CD4-positive, alpha-beta T cell (primary cell): ENCODE data around the gene QKI. TPM values are rescaled to one million over a fixed set of nuclear protein-coding genes. Genes with fewer than 3 reads are reported as not detected.
A peak's percentile ranks its signal among the peaks of the same experiment; 100 is the strongest.

Experiments used
- ATAC-seq: fragments of 200-7000 bp; cut with Tn5 transposase; one replicate; pipeline ENCODE4 v1.10.0; 2022; ENCODE audit warnings: mild to moderate bottlenecking; ENCODE audit not compliant: poor library complexity
- CTCF ChIA-PET: fragments of 350-600 bp; sonication (Branson Sonifier 250); formaldehyde crosslinking; loops from one replicate; lab custom pipeline; 2021; ENCODE audit warnings: antibody characterized with exemption, inconsistent platforms; lab: Charles Lee
- POLR2A ChIA-PET: fragments of 350-600 bp; sonication (Branson Sonifier 250); formaldehyde crosslinking; loops from one replicate; lab custom pipeline; 2021; ENCODE audit warnings: antibody characterized with exemption, inconsistent platforms; lab: Charles Lee
- DNase-seq, 14 experiments: peaks; one replicate each; pipeline ENCODE4 v3.0.0-alpha.2; 2013 to 2020; ENCODE audit warnings: mixed read lengths in 2 of 14
- H3K27ac ChIP-seq, 2 donors: one replicate each; pipeline versions ENCODE4 v1.5.1 to v1.7.0; 2013; ENCODE audit warnings: low read length in 2 of 2, low read depth in 1 of 2, mild to moderate bottlenecking in 1 of 2
- H3K27me3 ChIP-seq, 2 experiments: 1 replicate in 1 of 2; 2 replicates in 1 of 2; pipeline versions ENCODE4 v1.6.1 to v1.7.0; 2013; ENCODE audit warnings: low read length in 2 of 2, control low read depth in 1 of 2, mild to moderate bottlenecking in 1 of 2, moderate library complexity in 1 of 2; ENCODE audit not compliant: insufficient read depth in 2 of 2, control insufficient read depth in 1 of 2
- H3K36me3 ChIP-seq: one replicate; pipeline ENCODE4 v1.6.1; 2013; ENCODE audit warnings: low read length, control low read depth; ENCODE audit not compliant: insufficient read depth
- H3K4me1 ChIP-seq: one replicate; pipeline ENCODE4 v1.6.1; 2013; ENCODE audit warnings: low read length, control low read depth; ENCODE audit not compliant: insufficient read depth
- H3K4me3 ChIP-seq: one replicate; pipeline ENCODE4 v1.5.1; 2013; ENCODE audit warnings: mild to moderate bottlenecking, low read length, moderate library complexity
- H3K9me3 ChIP-seq, 2 experiments: 1 replicate in 1 of 2; 2 replicates in 1 of 2; pipeline versions ENCODE4 v1.6.1 to v1.7.0; 2013; ENCODE audit warnings: low read length in 2 of 2, mild to moderate bottlenecking in 2 of 2, control low read depth in 1 of 2, moderate library complexity in 1 of 2; ENCODE audit not compliant: control insufficient read depth in 1 of 2, insufficient read depth in 1 of 2
- H3K27ac Mint-ChIP-seq: one replicate; pipeline ENCODE4 v1.8.0; 2020; ENCODE audit warnings: mixed read lengths
- H3K27me3 Mint-ChIP-seq: one replicate; pipeline ENCODE4 v1.8.0; 2021; ENCODE audit warnings: mixed read lengths
- H3K36me3 Mint-ChIP-seq: one replicate; pipeline ENCODE4 v1.8.0; 2021; ENCODE audit warnings: low read depth, mixed read lengths
- H3K4me1 Mint-ChIP-seq: one replicate; pipeline ENCODE4 v1.8.0; 2021; ENCODE audit warnings: low read depth, mixed read lengths
- H3K4me3 Mint-ChIP-seq: one replicate; pipeline ENCODE4 v1.8.0; 2020; ENCODE audit warnings: mild to moderate bottlenecking, mixed read lengths
- H3K9me3 Mint-ChIP-seq: one replicate; pipeline ENCODE4 v1.8.0; 2020; ENCODE audit warnings: mixed read lengths
- intact Hi-C, 2 experiments: fragments of 100-400 bp; cut with DNase I in 1 of 2; cut with micrococcal nuclease in 1 of 2; formaldehyde crosslinking; loops; one replicate each; pipeline versions ENCODE4 v1.15.1 to v1.9.0; 2023 to 2025; cut with DNase I, micrococcal nuclease
- polyA plus RNA-seq, 2 donors: library from polyadenylated mRNA; unstranded; fragments of 120-200 nt; gene quantifications; one replicate each; pipeline ENCODE4 v1.2.1, GENCODE V29; 2013
- total RNA-seq, 174 experiments: library from RNA in 2 of 174; stranded (reverse) in 2 of 174; gene quantifications; one replicate each; pipeline ENCODE4 v1.2.3 and lab custom pipeline; 2021 to 2026
- TF ChIP-seq, protein P1 (sequence below): fragments of 200-600 bp; IDR thresholded peaks from one replicate; pipeline ENCODE4 v1.8.0; 2022; ENCODE audit warnings: antibody characterized with exemption, mild to moderate bottlenecking

The QKI gene
- 10 to 100 TPM; 60.7 to 67.3 TPM for total RNA-seq
- 40.2 TPM for polyA plus RNA-seq (2013, experiment 1 of 2)
- polyA plus RNA-seq (2013, experiment 2 of 2) = 45.2 TPM
- 56.5 to 187 (median 94.2) reads per million in 172 experiments for total RNA-seq (lab: John Stamatoyannopoulos, UW)

DNA sequence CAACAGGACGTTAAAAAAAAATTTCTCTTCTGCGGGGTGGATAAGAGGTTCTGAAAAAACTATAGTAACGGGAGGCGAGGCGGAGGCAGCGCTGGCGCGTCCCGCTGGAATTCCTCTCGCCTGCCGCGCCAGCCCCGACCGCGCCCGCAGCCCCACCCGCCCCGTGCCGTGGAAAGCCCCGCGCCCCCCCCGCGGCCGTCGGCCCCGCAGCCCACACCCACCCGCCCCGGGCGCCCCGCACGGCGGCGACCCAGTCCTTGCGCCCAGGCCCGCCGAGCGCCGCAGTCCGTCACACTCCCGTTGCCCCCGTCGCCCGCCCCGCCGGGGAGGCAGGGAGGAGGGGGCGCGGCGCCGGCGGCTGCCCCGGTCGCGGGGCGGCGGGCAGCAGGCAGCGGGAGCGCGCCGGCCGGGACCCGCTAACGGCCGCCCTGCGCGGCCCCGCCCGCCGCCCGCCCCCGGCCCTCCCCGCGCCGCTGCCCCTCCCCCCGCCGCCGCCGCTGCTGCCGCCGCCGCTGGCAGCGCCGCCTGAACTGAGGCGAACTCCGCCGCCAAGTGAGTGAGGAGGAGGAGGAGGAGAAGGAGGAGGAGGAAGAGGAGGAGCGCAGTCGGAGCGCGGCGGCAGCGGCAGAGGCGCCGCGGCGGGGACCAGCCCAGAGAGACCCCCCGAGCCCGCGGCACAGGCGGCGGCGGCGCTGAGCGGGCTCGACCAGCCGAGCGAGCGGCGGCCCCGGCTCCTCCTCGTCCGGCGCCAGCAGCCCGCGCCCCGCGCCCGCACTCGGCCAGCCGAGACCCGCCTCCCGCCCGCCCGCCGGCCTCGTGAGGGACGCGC is at the start of gene QKI:
Gene QKI (plus strand): TSS at position 602 of the 829 bp plus-strand sequence. CDS start 476 bp downstream, outside the sequence.
- no peaks in the 10 kb centered on the region for H3K36me3 ChIP-seq
- TF ChIP-seq, protein P1, sequence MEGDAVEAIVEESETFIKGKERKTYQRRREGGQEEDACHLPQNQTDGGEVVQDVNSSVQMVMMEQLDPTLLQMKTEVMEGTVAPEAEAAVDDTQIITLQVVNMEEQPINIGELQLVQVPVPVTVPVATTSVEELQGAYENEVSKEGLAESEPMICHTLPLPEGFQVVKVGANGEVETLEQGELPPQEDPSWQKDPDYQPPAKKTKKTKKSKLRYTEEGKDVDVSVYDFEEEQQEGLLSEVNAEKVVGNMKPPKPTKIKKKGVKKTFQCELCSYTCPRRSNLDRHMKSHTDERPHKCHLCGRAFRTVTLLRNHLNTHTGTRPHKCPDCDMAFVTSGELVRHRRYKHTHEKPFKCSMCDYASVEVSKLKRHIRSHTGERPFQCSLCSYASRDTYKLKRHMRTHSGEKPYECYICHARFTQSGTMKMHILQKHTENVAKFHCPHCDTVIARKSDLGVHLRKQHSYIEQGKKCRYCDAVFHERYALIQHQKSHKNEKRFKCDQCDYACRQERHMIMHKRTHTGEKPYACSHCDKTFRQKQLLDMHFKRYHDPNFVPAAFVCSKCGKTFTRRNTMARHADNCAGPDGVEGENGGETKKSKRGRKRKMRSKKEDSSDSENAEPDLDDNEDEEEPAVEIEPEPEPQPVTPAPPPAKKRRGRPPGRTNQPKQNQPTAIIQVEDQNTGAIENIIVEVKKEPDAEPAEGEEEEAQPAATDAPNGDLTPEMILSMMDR = no peak
- peak within 1 kb of the TSS; percentile 82 to 93 for H3K27ac ChIP-seq
- POLR2A ChIA-PET = interaction anchor here (0.9 to 3.3 kb wide), 4 partner anchors 8 to 47 kb away, joined by 3 to 29 read pairs (median 6); no protein-coding TSS in a partner anchor
- no peaks in the 10 kb centered on the region for H3K27me3 ChIP-seq
- Mint-ChIP-seq H3K4me3 (peak within 1 kb of the TSS; percentile 93), H3K27ac (peak within 1 kb of the TSS; percentile 87), H3K36me3 (peaks cover 6% of the 10 kb centered on the region), H3K4me1 (peaks cover 46% of the 10 kb centered on the region), H3K27me3 (no peaks in the 10 kb centered on the region), H3K9me3 (no peaks in the 10 kb centered on the region)
- H3K4me3 ChIP-seq = peak within 1 kb of the TSS; percentile 83
- CTCF ChIA-PET = no interaction called here
- intact Hi-C loops = loop anchor here (5.0 to 10.0 kb wide), 2 partner anchors 687 to 690 kb away; partner anchors contain the start of genes PACRG (in 2 of the 2) and PRKN (in 2 of the 2)
- ATAC-seq (peak; percentile 51), DNase-seq (peak; percentile 67 to 97 (median 80))
- H3K4me1 ChIP-seq = peaks cover 3% of the 10 kb centered on the region
- H3K9me3 ChIP-seq = no peaks in the 10 kb centered on the region

DNA sequence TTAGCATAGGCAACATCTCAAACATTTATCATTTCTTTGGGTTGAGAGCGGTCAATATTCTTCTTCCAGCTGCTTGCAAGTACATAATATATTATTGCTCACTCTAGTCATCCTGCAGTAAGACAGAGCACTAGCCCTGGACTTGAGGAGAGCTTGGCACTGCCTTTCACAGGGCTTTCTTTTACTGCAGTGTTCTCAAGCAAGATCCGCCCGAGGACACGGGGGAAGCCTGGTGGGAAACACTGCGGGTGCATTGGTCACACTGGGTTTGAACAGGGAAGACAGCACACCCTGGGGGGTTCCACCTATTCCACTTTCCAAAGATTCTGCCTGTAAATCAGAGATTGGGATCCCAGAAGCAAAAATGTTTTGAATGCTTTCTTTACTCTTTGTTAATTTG is 48.2 kb upstream of the QKI start:
- Mint-ChIP-seq H3K9me3 (no peaks in the 10 kb centered on the region), H3K4me1 (peaks cover 7% of the 10 kb centered on the region), H3K27ac (no peak overlapping the region), H3K27me3 (peaks cover 16% of the 10 kb centered on the region), H3K36me3 (no peaks in the 10 kb centered on the region), H3K4me3 (no peak overlapping the region)
- Histone ChIP-seq H3K36me3 (no peaks in the 10 kb centered on the region), H3K27ac (no peak overlapping the region), H3K9me3 (no peaks in the 10 kb centered on the region), H3K4me1 (peaks cover 4% of the 10 kb centered on the region), H3K27me3 (peaks cover 0 to 4% of the 10 kb centered on the region in 2 experiments), H3K4me3 (no peak overlapping the region)
- TF ChIP-seq, protein P1 = no peak
- CTCF ChIA-PET = no interaction called here
- ATAC-seq = no peak
- POLR2A ChIA-PET = no interaction called here
- intact Hi-C loops = no loop called here
- DNase-seq = no peak

DNA sequence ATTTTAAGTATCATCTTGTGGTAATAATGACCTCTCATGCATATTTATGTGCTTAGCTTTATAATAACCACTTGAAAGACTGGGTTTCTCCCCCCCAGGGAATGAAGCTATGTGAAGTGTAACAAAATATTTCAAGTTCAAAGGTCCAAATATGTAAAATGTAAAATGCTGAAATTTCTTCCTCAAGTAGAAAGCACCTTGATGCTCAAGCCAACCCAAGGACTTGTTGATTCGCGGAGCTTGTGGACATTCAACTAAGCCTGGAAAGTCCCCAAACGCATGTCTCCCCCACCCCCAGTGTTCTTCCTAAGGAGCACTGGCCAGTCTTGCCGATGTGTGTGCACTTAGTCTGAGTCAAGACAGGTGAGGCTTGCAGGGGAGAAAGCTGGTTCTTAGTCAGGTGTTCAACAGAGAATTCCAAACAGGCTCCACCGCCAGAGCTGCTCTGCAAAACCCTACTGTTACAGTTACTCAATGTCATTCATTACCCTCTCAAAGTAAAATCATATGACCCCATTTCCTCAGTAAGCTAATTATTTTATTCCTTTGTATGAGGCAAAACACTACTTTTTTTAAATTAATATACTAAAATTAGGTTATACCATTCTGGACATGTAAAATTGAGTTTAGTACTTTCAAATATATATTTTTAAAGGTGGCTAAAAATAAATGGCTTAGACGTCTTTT is 46.9 kb upstream of the QKI start:
- H3K27ac Mint-ChIP-seq = no peak overlapping the region
- intact Hi-C loops = no loop called here
- H3K27ac ChIP-seq = no peak overlapping the region
- no peaks in the 10 kb centered on the region for H3K36me3 Mint-ChIP-seq
- no peaks in the 10 kb centered on the region for H3K36me3 ChIP-seq
- H3K4me3 ChIP-seq = no peak overlapping the region
- H3K4me3 Mint-ChIP-seq = no peak overlapping the region
- peaks cover 4% of the 10 kb centered on the region for H3K4me1 ChIP-seq
- CTCF ChIA-PET = no interaction called here
- H3K9me3 ChIP-seq = no peaks in the 10 kb centered on the region
- peaks cover 7% of the 10 kb centered on the region for H3K4me1 Mint-ChIP-seq
- H3K27me3 Mint-ChIP-seq = peaks cover 17% of the 10 kb centered on the region
- no peaks in the 10 kb centered on the region for H3K9me3 Mint-ChIP-seq
- H3K27me3 ChIP-seq = peaks cover 0 to 4% of the 10 kb centered on the region in 2 experiments
- DNase-seq (no peak), ATAC-seq (no peak)
- POLR2A ChIA-PET = interaction anchor here (0.5 kb wide), 1 partner anchor 48 kb away, joined by 3 read pairs; no protein-coding TSS in a partner anchor
- TF ChIP-seq, protein P1 = no peak
